HepG2 (cell line): ENCODE results near the gene LTB4R. TPM values are rescaled to one million over a fixed set of nuclear protein-coding genes. Genes with fewer than 3 reads are reported as not detected.

ENCODE experiments used
- ASH2L ChIP-seq: fragments of 300-600, 200-600 bp; sonication (generic); IDR thresholded peaks from 2 replicates; pipeline ENCODE4 v1.7.0; 2017; ENCODE audit warnings: low read depth, mild to moderate bottlenecking, moderate library complexity, mixed read lengths, low read length; ENCODE audit not compliant: insufficient read length
- ATM ChIP-seq: fragments of 450-650 bp; IDR thresholded peaks from 2 replicates; pipeline ENCODE4 v1.7.1; 2017; ENCODE audit warnings: mild to moderate bottlenecking, borderline replicate concordance
- EP300 ChIP-seq, 3 experiments: sonication (generic) in 1 of 3; formaldehyde crosslinking in 1 of 3; IDR thresholded peaks; 2 replicates each; pipeline versions ENCODE4 v1.5.1 to v1.6.1; 2011 to 2020; ENCODE audit warnings: low read depth in 2 of 3, low read length in 2 of 3, borderline replicate concordance in 1 of 3, improper control_type of control experiment in 1 of 3, mild to moderate bottlenecking in 1 of 3, missing genetic modification reagents in 1 of 3, moderate library complexity in 1 of 3
- FOXJ3 ChIP-seq: sonication (generic); formaldehyde crosslinking; IDR thresholded peaks from 2 replicates; pipeline ENCODE4 v1.4.0; 2020; ENCODE audit warnings: missing genetic modification reagents, mild to moderate bottlenecking, borderline replicate concordance
- GLI4 ChIP-seq: sonication (generic); formaldehyde crosslinking; IDR thresholded peaks from 2 replicates; pipeline ENCODE4 v1.5.1; 2020; ENCODE audit warnings: missing genetic modification reagents, mild to moderate bottlenecking, moderate library complexity, borderline replicate concordance
- HNRNPH1 ChIP-seq: fragments of 200-400 bp; formaldehyde crosslinking; optimal IDR thresholded peaks from 2 replicates; pipeline ENCODE3; 2017; ENCODE audit warnings: mild to moderate bottlenecking, low read depth, low read length
- POLR2AphosphoS5 ChIP-seq: IDR thresholded peaks from 2 replicates; pipeline ENCODE4 v1.6.1; 2012; ENCODE audit warnings: low read depth, low read length
- SRSF1 ChIP-seq: fragments of 200-400 bp; formaldehyde crosslinking; optimal IDR thresholded peaks from 2 replicates; pipeline ENCODE3; 2017; ENCODE audit warnings: mild to moderate bottlenecking, low read depth, low read length, moderate library complexity
- ZFP41 ChIP-seq: sonication (generic); formaldehyde crosslinking; IDR thresholded peaks from 2 replicates; pipeline ENCODE4 v1.4.0; 2020; ENCODE audit warnings: mild to moderate bottlenecking, missing genetic modification reagents, borderline replicate concordance
- ZNF556 ChIP-seq: sonication (generic); formaldehyde crosslinking; IDR thresholded peaks from 2 replicates; pipeline ENCODE4 v1.4.0; 2020; ENCODE audit warnings: mild to moderate bottlenecking, missing genetic modification reagents, borderline replicate concordance
- ZNF678 ChIP-seq: sonication (generic); formaldehyde crosslinking; IDR thresholded peaks from 2 replicates; pipeline ENCODE4 v1.4.0; 2020; ENCODE audit warnings: mild to moderate bottlenecking, missing genetic modification reagents
- polyA plus RNA-seq, 8 experiments: library from polyadenylated mRNA; depleted of rRNA in 3 of 8; stranded (reverse) in 7 of 8; unstranded in 1 of 8; fragments of >200 nt; fragmentation: Illumina TruSeq in 4 of 8; extraction: Trizol in 4 of 8; gene quantifications; 2 replicates each; pipeline versions ENCODE4 v1.2.1 to v1.2.3, GENCODE V29; 2011 to 2016; ENCODE audit warnings: low read depth in 4 of 8, missing spikeins in 1 of 8, mixed read lengths in 1 of 8; ENCODE audit not compliant: insufficient read depth in 1 of 8
- total RNA-seq, 5 experiments: library from RNA; depleted of rRNA; stranded (reverse); fragments of >200 nt; fragmentation: Illumina TruSeq; extraction: Trizol; gene quantifications; 2 replicates each; pipeline ENCODE4 v1.2.3, GENCODE V29; 2016; ENCODE audit warnings: low read depth in 1 of 5
- TF ChIP-seq, protein P1 (sequence below): sonication (generic); formaldehyde crosslinking; IDR thresholded peaks from 2 replicates; pipeline ENCODE4 v1.5.0; 2020; ENCODE audit warnings: mild to moderate bottlenecking, missing genetic modification reagents
- TF ChIP-seq, protein P2 (sequence below): sonication (generic); formaldehyde crosslinking; IDR thresholded peaks from 2 replicates; pipeline ENCODE4 v1.4.0; 2020; ENCODE audit warnings: mild to moderate bottlenecking, missing genetic modification reagents, borderline replicate concordance
- TF ChIP-seq, protein P3 (sequence below): sonication (generic); formaldehyde crosslinking; IDR thresholded peaks from 2 replicates; pipeline ENCODE4 v1.5.1; 2020; ENCODE audit warnings: missing genetic modification reagents, mild to moderate bottlenecking, borderline replicate concordance
- TF ChIP-seq, protein P4 (sequence below): sonication (generic); formaldehyde crosslinking; IDR thresholded peaks from 2 replicates; pipeline ENCODE4 v1.4.0; 2020; ENCODE audit warnings: missing genetic modification reagents

The LTB4R gene
- total and polyA plus RNA-seq, 2 of the 13 experiments (the other 11 are each of a cell fraction or from before 2014, with no cell fraction given): 3.2 to 8.2 TPM

DNA sequence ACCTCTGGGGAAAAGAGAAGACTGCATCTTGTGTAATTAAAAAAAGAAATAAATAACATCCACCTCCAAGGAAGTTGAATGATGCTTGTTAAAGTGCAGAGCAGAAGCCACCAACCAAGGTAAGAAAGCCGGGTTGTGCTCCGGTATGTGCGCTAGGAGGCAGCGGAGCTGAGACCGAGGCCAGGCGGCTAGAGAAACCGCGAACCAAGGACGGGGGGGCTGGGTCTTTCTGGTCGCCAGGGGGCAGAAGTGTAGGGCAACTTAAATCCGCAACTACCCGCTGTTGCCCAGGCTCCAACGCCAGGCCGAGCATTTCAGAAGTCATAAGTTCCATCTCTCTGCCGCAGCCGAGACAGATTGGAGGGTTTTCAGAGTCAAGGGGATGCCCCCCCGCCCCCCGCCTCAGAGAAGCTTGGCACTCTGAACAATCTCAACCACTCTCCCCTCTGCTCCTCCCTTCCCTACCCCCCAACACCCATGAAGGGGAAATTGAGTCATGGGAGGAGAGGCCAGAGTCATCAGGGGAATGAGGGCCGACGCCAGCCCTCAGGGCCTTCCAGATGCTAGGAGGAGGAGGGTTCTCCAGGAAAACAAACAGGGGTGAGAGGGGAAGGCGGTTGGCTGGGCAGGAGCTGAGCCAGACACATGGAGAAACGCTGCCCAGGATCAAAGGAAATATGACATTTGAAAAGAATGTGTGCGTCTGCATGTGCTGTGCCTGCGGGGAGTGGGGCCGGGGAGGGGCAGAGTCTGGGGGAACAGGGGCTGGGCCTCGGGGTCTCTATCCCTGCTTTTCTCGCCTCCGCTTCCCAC lies 54.5 kb downstream of the LTB4R start (continued):
- TF ChIP-seq POLR2AphosphoS5: no peak
- peak; percentile 40; the same call in 1 of the 2 replicates for TF ChIP-seq ZNF678 (CRISPR knock-in tag)
- TF ChIP-seq, protein P1, sequence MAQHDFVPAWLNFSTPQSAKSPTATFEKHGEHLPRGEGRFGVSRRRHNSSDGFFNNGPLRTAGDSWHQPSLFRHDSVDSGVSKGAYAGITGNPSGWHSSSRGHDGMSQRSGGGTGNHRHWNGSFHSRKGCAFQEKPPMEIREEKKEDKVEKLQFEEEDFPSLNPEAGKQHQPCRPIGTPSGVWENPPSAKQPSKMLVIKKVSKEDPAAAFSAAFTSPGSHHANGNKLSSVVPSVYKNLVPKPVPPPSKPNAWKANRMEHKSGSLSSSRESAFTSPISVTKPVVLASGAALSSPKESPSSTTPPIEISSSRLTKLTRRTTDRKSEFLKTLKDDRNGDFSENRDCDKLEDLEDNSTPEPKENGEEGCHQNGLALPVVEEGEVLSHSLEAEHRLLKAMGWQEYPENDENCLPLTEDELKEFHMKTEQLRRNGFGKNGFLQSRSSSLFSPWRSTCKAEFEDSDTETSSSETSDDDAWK (CRISPR knock-in tag): no peak
- TF ChIP-seq, protein P2, sequence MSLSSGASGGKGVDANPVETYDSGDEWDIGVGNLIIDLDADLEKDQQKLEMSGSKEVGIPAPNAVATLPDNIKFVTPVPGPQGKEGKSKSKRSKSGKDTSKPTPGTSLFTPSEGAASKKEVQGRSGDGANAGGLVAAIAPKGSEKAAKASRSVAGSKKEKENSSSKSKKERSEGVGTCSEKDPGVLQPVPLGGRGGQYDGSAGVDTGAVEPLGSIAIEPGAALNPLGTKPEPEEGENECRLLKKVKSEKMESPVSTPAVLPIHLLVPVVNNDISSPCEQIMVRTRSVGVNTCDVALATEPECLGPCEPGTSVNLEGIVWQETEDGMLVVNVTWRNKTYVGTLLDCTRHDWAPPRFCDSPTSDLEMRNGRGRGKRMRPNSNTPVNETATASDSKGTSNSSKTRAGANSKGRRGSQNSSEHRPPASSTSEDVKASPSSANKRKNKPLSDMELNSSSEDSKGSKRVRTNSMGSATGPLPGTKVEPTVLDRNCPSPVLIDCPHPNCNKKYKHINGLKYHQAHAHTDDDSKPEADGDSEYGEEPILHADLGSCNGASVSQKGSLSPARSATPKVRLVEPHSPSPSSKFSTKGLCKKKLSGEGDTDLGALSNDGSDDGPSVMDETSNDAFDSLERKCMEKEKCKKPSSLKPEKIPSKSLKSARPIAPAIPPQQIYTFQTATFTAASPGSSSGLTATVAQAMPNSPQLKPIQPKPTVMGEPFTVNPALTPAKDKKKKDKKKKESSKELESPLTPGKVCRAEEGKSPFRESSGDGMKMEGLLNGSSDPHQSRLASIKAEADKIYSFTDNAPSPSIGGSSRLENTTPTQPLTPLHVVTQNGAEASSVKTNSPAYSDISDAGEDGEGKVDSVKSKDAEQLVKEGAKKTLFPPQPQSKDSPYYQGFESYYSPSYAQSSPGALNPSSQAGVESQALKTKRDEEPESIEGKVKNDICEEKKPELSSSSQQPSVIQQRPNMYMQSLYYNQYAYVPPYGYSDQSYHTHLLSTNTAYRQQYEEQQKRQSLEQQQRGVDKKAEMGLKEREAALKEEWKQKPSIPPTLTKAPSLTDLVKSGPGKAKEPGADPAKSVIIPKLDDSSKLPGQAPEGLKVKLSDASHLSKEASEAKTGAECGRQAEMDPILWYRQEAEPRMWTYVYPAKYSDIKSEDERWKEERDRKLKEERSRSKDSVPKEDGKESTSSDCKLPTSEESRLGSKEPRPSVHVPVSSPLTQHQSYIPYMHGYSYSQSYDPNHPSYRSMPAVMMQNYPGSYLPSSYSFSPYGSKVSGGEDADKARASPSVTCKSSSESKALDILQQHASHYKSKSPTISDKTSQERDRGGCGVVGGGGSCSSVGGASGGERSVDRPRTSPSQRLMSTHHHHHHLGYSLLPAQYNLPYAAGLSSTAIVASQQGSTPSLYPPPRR (CRISPR knock-in tag): peak; percentile 70
- TF ChIP-seq, protein P3, sequence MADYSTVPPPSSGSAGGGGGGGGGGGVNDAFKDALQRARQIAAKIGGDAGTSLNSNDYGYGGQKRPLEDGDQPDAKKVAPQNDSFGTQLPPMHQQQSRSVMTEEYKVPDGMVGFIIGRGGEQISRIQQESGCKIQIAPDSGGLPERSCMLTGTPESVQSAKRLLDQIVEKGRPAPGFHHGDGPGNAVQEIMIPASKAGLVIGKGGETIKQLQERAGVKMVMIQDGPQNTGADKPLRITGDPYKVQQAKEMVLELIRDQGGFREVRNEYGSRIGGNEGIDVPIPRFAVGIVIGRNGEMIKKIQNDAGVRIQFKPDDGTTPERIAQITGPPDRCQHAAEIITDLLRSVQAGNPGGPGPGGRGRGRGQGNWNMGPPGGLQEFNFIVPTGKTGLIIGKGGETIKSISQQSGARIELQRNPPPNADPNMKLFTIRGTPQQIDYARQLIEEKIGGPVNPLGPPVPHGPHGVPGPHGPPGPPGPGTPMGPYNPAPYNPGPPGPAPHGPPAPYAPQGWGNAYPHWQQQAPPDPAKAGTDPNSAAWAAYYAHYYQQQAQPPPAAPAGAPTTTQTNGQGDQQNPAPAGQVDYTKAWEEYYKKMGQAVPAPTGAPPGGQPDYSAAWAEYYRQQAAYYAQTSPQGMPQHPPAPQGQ: no peak; the same call in 1 of the 2 replicates
- TF ChIP-seq, protein P4, sequence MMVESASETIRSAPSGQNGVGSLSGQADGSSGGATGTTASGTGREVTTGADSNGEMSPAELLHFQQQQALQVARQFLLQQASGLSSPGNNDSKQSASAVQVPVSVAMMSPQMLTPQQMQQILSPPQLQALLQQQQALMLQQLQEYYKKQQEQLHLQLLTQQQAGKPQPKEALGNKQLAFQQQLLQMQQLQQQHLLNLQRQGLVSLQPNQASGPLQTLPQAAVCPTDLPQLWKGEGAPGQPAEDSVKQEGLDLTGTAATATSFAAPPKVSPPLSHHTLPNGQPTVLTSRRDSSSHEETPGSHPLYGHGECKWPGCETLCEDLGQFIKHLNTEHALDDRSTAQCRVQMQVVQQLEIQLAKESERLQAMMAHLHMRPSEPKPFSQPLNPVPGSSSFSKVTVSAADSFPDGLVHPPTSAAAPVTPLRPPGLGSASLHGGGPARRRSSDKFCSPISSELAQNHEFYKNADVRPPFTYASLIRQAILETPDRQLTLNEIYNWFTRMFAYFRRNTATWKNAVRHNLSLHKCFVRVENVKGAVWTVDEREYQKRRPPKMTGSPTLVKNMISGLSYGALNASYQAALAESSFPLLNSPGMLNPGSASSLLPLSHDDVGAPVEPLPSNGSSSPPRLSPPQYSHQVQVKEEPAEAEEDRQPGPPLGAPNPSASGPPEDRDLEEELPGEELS: peak; percentile 63; the same call in 1 of the 2 replicates
- peak; percentile 49 for TF ChIP-seq SRSF1
- no peak for TF ChIP-seq ATM
- no peak for TF ChIP-seq HNRNPH1
- peak; percentile 72 for TF ChIP-seq ASH2L
- no peak for TF ChIP-seq ZFP41 (CRISPR knock-in tag)
- TF ChIP-seq FOXJ3 (CRISPR knock-in tag): peak; percentile 44; the same call in 1 of the 2 replicates
- TF ChIP-seq EP300 (IDR thresholded peaks at IDR 0.05; ENCODE audit: low read depth in 2 of 2, low read length in 2 of 2): no peak
- TF ChIP-seq EP300 (CRISPR knock-in tag; IDR thresholded peaks at IDR 0.05; ENCODE audit: borderline replicate concordance): no peak
- TF ChIP-seq GLI4: no peak; the same call in 1 of the 2 replicates
- TF ChIP-seq ZNF556 (CRISPR knock-in tag): peak; percentile 99
